ENCODE results near the gene CFAP157.

The CFAP157 gene

GRCh38 chr9:127706836-127707241, at the start of gene CFAP157:
Gene CFAP157, plus strand, starts transcription at chr9:127706988. Its CDS starts 44 bp downstream, at chr9:127707032.
- no peak within 1 kb of the TSS for H3K27ac ChIP-seq (ENCODE audit: low read depth, low read length)
- no peak within 1 kb of the TSS for H3K4me3 ChIP-seq (ENCODE audit: low read depth, low read length)
- H3K4me1 ChIP-seq (ENCODE audit: control insufficient read depth, insufficient read depth, low read length) = peaks cover 11% of the 10 kb centered on the region
- H3K36me3 ChIP-seq (ENCODE audit: control insufficient read depth, insufficient read depth, low read length) = no peaks in the 10 kb centered on the region
- no peaks in the 10 kb centered on the region for H3K27me3 ChIP-seq (ENCODE audit: control insufficient read depth, insufficient read depth, low read length)
- no peak within 1 kb of the TSS for H3K9ac ChIP-seq (ENCODE audit: low read depth, low read length)
- H3K9me3 ChIP-seq (ENCODE audit: control insufficient read depth, insufficient read depth, low read length) = no peaks in the 10 kb centered on the region

GRCh38 chr9:127658428-127658827, 48.4 kb upstream of the CFAP157 start:
- no peak overlapping the region for H3K9ac ChIP-seq (ENCODE audit: low read depth, low read length)
- H3K4me3 ChIP-seq (ENCODE audit: low read depth, low read length) = no peak overlapping the region
- H3K27ac ChIP-seq (ENCODE audit: low read depth, low read length) = no peak overlapping the region
- peaks cover 15% of the 10 kb centered on the region for H3K36me3 ChIP-seq (ENCODE audit: control insufficient read depth, insufficient read depth, low read length)
- peaks cover 20% of the 10 kb centered on the region for H3K4me1 ChIP-seq (ENCODE audit: control insufficient read depth, insufficient read depth, low read length)
- H3K9me3 ChIP-seq (ENCODE audit: control insufficient read depth, insufficient read depth, low read length) = no peaks in the 10 kb centered on the region
- H3K27me3 ChIP-seq (ENCODE audit: control insufficient read depth, insufficient read depth, low read length) = no peaks in the 10 kb centered on the region

- H3K4me1 ChIP-seq (ENCODE audit: control insufficient read depth, insufficient read depth, low read length) = no peaks in the 10 kb centered on the region
- no peak overlapping the region for H3K9ac ChIP-seq (ENCODE audit: low read depth, low read length)
- no peaks in the 10 kb centered on the region for H3K9me3 ChIP-seq (ENCODE audit: control insufficient read depth, insufficient read depth, low read length)
- H3K4me3 ChIP-seq (ENCODE audit: low read depth, low read length) = no peak overlapping the region
- H3K27me3 ChIP-seq (ENCODE audit: control insufficient read depth, insufficient read depth, low read length) = no peaks in the 10 kb centered on the region
- peaks cover 38% of the 10 kb centered on the region for H3K36me3 ChIP-seq (ENCODE audit: control insufficient read depth, insufficient read depth, low read length)
- no peak overlapping the region for H3K27ac ChIP-seq (ENCODE audit: low read depth, low read length)
Observed at GRCh38 chr9:127660886-127661741, 45.7 kb upstream of the CFAP157 start.

GRCh38 chr9:127662617-127663016, 44.2 kb upstream of the CFAP157 start:
- Histone ChIP-seq H3K36me3 (ENCODE audit: control insufficient read depth, insufficient read depth, low read length) (peaks cover 39% of the 10 kb centered on the region), H3K9ac (ENCODE audit: low read depth, low read length) (no peak overlapping the region), H3K4me3 (ENCODE audit: low read depth, low read length) (no peak overlapping the region)

GRCh38 chr9:127664324-127664677, 42.5 kb upstream of the CFAP157 start:
- Histone ChIP-seq H3K4me1 (ENCODE audit: control insufficient read depth, insufficient read depth, low read length) (no peaks in the 10 kb centered on the region), H3K9me3 (ENCODE audit: control insufficient read depth, insufficient read depth, low read length) (no peaks in the 10 kb centered on the region), H3K9ac (ENCODE audit: low read depth, low read length) (no peak overlapping the region), H3K4me3 (ENCODE audit: low read depth, low read length) (no peak overlapping the region), H3K36me3 (ENCODE audit: control insufficient read depth, insufficient read depth, low read length) (peaks cover 45% of the 10 kb centered on the region), H3K27ac (ENCODE audit: low read depth, low read length) (no peak overlapping the region), H3K27me3 (ENCODE audit: control insufficient read depth, insufficient read depth, low read length) (no peaks in the 10 kb centered on the region)

More at GRCh38 chr9:127662617-127663016, 44.2 kb upstream of the CFAP157 start:
- no peaks in the 10 kb centered on the region for H3K4me1 ChIP-seq (ENCODE audit: control insufficient read depth, insufficient read depth, low read length)
- no peak overlapping the region for H3K27ac ChIP-seq (ENCODE audit: low read depth, low read length)
- no peaks in the 10 kb centered on the region for H3K9me3 ChIP-seq (ENCODE audit: control insufficient read depth, insufficient read depth, low read length)
- H3K27me3 ChIP-seq (ENCODE audit: control insufficient read depth, insufficient read depth, low read length) = no peaks in the 10 kb centered on the region

GRCh38 chr9:127664678-127665507, 41.9 kb upstream of the CFAP157 start:
- H3K36me3 ChIP-seq (ENCODE audit: control insufficient read depth, insufficient read depth, low read length) = peaks cover 45% of the 10 kb centered on the region
- H3K27ac ChIP-seq (ENCODE audit: low read depth, low read length) = no peak overlapping the region
- no peaks in the 10 kb centered on the region for H3K4me1 ChIP-seq (ENCODE audit: control insufficient read depth, insufficient read depth, low read length)
- H3K27me3 ChIP-seq (ENCODE audit: control insufficient read depth, insufficient read depth, low read length) = no peaks in the 10 kb centered on the region
- no peaks in the 10 kb centered on the region for H3K9me3 ChIP-seq (ENCODE audit: control insufficient read depth, insufficient read depth, low read length)
- no peak overlapping the region for H3K9ac ChIP-seq (ENCODE audit: low read depth, low read length)
- no peak overlapping the region for H3K4me3 ChIP-seq (ENCODE audit: low read depth, low read length)

GRCh38 chr9:127667127-127667844, 39.5 kb upstream of the CFAP157 start:
- Histone ChIP-seq H3K27me3 (ENCODE audit: control insufficient read depth, insufficient read depth, low read length) (no peaks in the 10 kb centered on the region), H3K9ac (ENCODE audit: low read depth, low read length) (no peak overlapping the region), H3K36me3 (ENCODE audit: control insufficient read depth, insufficient read depth, low read length) (peaks cover 44% of the 10 kb centered on the region), H3K9me3 (ENCODE audit: control insufficient read depth, insufficient read depth, low read length) (no peaks in the 10 kb centered on the region), H3K4me3 (ENCODE audit: low read depth, low read length) (no peak overlapping the region), H3K4me1 (ENCODE audit: control insufficient read depth, insufficient read depth, low read length) (no peaks in the 10 kb centered on the region), H3K27ac (ENCODE audit: low read depth, low read length) (no peak overlapping the region)

- H3K4me3 ChIP-seq (ENCODE audit: low read depth, low read length) = no peak overlapping the region
- H3K9me3 ChIP-seq (ENCODE audit: control insufficient read depth, insufficient read depth, low read length) = no peaks in the 10 kb centered on the region
- peaks cover 43% of the 10 kb centered on the region for H3K36me3 ChIP-seq (ENCODE audit: control insufficient read depth, insufficient read depth, low read length)
- H3K9ac ChIP-seq (ENCODE audit: low read depth, low read length) = no peak overlapping the region
- H3K27me3 ChIP-seq (ENCODE audit: control insufficient read depth, insufficient read depth, low read length) = no peaks in the 10 kb centered on the region
- no peaks in the 10 kb centered on the region for H3K4me1 ChIP-seq (ENCODE audit: control insufficient read depth, insufficient read depth, low read length)
- H3K27ac ChIP-seq (ENCODE audit: low read depth, low read length) = no peak overlapping the region
Observed at GRCh38 chr9:127667906-127668305, 38.9 kb upstream of the CFAP157 start.

- H3K27ac ChIP-seq (ENCODE audit: low read depth, low read length) = no peak overlapping the region
- H3K27me3 ChIP-seq (ENCODE audit: control insufficient read depth, insufficient read depth, low read length) = no peaks in the 10 kb centered on the region
- no peaks in the 10 kb centered on the region for H3K4me1 ChIP-seq (ENCODE audit: control insufficient read depth, insufficient read depth, low read length)
- no peak overlapping the region for H3K4me3 ChIP-seq (ENCODE audit: low read depth, low read length)
- H3K36me3 ChIP-seq (ENCODE audit: control insufficient read depth, insufficient read depth, low read length) = peaks cover 22% of the 10 kb centered on the region
- no peak overlapping the region for H3K9ac ChIP-seq (ENCODE audit: low read depth, low read length)
- H3K9me3 ChIP-seq (ENCODE audit: control insufficient read depth, insufficient read depth, low read length) = no peaks in the 10 kb centered on the region
Observed at GRCh38 chr9:127673234-127673633, 33.6 kb upstream of the CFAP157 start.

GRCh38 chr9:127676638-127677037, 30.1 kb upstream of the CFAP157 start:
- Histone ChIP-seq H3K4me3 (ENCODE audit: low read depth, low read length) (no peak overlapping the region), H3K36me3 (ENCODE audit: control insufficient read depth, insufficient read depth, low read length) (peaks cover 46% of the 10 kb centered on the region)

More at GRCh38 chr9:127676638-127677037, 30.1 kb upstream of the CFAP157 start:
- H3K27ac ChIP-seq (ENCODE audit: low read depth, low read length) = no peak overlapping the region
- H3K4me1 ChIP-seq (ENCODE audit: control insufficient read depth, insufficient read depth, low read length) = no peaks in the 10 kb centered on the region
- no peak overlapping the region for H3K9ac ChIP-seq (ENCODE audit: low read depth, low read length)
- no peaks in the 10 kb centered on the region for H3K9me3 ChIP-seq (ENCODE audit: control insufficient read depth, insufficient read depth, low read length)
- no peaks in the 10 kb centered on the region for H3K27me3 ChIP-seq (ENCODE audit: control insufficient read depth, insufficient read depth, low read length)

Measured in HUES48 (cell line).